ENCODE results near the gene PRKACA.

PRKACA gene

GRCh38 chr19:14116525-14116917 lies 1.0 kb downstream of the PRKACA start:
- no peak for TF ChIP-seq CTCF (IDR thresholded peaks at IDR 0.05; ENCODE audit: insufficient read depth, low read depth, low read length, missing control alignments)
- H3K4me3 ChIP-seq (ENCODE audit: low read length): peak overlapping the region; percentile 63
- no peak for DNase-seq (ENCODE audit: low read depth)

- H3K4me3 ChIP-seq (ENCODE audit: low read length): no peak overlapping the region
- DNase-seq (ENCODE audit: low read depth): no peak
- no peak for TF ChIP-seq CTCF (IDR thresholded peaks at IDR 0.05; ENCODE audit: insufficient read depth, low read depth, low read length, missing control alignments)
Observed at GRCh38 chr19:14115756-14116155, 1.8 kb downstream of the PRKACA start.

GRCh38 chr19:14114854-14115253 lies 2.7 kb downstream of the PRKACA start:
- no peak overlapping the region for H3K4me3 ChIP-seq (ENCODE audit: low read length)
- DNase-seq (ENCODE audit: low read depth): peak; percentile 34
- peak; percentile 42 for TF ChIP-seq CTCF (IDR thresholded peaks at IDR 0.05; ENCODE audit: insufficient read depth, low read depth, low read length, missing control alignments)

GRCh38 chr19:14114439-14114838 lies 3.1 kb downstream of the PRKACA start:
- DNase-seq (ENCODE audit: low read depth): no peak
- TF ChIP-seq CTCF (IDR thresholded peaks at IDR 0.05; ENCODE audit: insufficient read depth, low read depth, low read length, missing control alignments): no peak
- no peak overlapping the region for H3K4me3 ChIP-seq (ENCODE audit: low read length)

GRCh38 chr19:14113762-14114414 lies 3.7 kb downstream of the PRKACA start:
- no peak for DNase-seq (ENCODE audit: low read depth)
- peak; percentile 40 for TF ChIP-seq CTCF (IDR thresholded peaks at IDR 0.05; ENCODE audit: insufficient read depth, low read depth, low read length, missing control alignments)

GRCh38 chr19:14112809-14113385 lies 4.7 kb downstream of the PRKACA start:
- H3K4me3 ChIP-seq (ENCODE audit: low read length): no peak overlapping the region
- TF ChIP-seq CTCF (IDR thresholded peaks at IDR 0.05; ENCODE audit: insufficient read depth, low read depth, low read length, missing control alignments): no peak
- DNase-seq (ENCODE audit: low read depth): no peak

More at GRCh38 chr19:14113762-14114414, 3.7 kb downstream of the PRKACA start:
- H3K4me3 ChIP-seq (ENCODE audit: low read length): no peak overlapping the region

Data from epithelial cell of esophagus (primary cell).